HS-5 (cell line): ENCODE results near the gene APBA2.
"Not testable (repeated sequence)": the region's sequence is repeated elsewhere in the genome, so short reads cannot be mapped to it uniquely, and the experiment has no call there.

Experiments
- DNase-seq: peaks from one replicate; pipeline ENCODE4 v3.0.0-alpha.2; 2012; ENCODE audit warnings: low read depth

Gene APBA2

DNA sequence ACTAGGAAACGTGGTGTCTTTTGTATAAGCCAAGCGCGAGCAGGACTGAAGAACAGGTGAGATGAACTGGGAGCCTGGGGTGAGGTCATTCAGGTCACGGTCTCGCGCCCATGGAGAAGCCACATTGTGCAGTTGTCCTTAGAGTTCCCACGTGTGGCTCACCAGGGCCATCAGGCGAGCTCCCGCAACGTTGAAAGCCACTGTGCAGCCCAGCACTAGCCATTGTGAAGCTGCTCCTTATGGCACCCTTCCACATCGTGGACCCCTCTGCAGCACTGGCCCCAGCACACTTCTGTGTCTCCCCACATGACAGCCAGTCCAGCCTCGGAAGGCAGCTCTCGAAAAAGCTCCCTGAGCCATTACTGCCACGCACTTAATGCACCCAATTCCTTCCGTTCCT, 7.6 kb upstream of the APBA2 start:
- DNase-seq, result no peak

DNA sequence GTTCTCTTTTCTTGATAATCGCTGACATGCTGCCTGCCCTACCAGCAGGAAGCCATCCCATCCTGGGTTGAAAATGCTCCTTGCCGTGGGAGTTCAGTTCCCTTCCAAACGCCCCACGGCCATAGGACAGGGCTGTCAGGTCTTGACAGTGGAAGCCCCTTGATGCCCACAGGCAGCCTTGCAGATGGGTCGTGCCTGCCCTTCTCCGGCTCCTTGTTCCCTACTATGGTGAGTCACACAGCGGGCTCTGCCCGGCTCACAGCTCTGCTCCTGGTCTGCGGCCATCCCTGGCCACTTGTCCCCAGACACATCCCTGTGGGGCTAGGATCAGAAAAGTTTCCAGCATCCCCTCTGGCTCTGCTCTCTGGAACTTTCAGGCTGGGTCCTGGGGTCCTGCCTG, 6.2 kb upstream of the APBA2 start:
- no peak for DNase-seq

DNA sequence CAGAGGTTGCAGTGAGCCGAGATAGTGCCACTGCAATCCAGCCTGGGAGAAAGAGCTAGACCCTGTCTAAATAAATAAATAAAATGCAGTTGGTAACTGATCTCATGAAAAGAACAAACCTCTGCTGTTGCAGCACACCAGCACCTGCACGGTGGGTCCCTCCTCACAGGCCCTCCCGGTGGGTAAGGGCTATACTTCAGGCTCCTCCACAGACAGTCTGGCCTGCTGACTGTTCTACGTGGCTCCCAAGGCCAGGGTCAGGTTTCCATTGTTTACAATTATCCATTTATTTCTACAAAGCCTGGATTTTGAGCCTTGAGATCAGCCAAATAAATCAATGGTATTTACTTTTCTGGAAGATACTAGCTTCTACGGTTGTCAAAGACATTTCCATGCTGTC, 5.1 kb upstream of the APBA2 start:
- no peak for DNase-seq

DNA sequence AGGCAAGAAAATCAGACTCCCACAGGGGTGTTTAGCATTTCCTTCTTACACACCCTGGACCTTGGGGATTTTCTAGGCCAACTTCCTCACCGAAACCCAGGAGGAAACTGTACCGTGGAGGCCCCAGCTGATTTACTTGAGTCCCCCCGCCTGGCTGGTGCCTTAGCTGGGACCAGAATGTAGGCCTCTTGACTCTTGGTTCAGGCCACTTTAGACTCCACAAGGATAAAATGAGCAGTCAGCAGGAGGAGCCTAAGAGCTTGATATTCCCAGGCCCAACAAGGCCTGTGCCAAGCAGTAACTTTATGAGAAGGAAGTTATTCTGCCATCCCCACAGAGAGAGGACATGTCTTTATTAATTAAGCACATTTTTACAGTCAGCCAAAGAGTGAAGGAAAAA, 4.6 kb upstream of the APBA2 start:
- DNase-seq, result no peak

DNA sequence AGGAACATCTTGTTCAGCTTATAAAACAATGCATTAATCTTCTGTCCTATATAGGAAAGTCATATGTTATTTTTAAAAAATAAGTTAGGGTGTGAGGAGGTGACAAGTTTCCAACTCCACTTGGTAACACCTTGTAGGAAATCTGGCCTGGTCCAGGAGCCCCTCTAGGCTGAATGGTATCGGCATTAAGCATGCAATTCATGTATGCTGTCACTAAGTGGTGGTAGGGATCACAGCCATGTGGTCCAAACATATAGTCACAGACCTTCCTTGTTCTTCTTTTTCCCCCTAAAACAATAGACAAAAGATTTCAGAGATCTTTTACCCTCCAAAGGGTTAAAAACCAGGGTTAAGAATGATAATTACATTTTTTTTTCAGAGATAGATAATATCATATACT, 4.2 kb upstream of the APBA2 start:
- no peak for DNase-seq

DNA sequence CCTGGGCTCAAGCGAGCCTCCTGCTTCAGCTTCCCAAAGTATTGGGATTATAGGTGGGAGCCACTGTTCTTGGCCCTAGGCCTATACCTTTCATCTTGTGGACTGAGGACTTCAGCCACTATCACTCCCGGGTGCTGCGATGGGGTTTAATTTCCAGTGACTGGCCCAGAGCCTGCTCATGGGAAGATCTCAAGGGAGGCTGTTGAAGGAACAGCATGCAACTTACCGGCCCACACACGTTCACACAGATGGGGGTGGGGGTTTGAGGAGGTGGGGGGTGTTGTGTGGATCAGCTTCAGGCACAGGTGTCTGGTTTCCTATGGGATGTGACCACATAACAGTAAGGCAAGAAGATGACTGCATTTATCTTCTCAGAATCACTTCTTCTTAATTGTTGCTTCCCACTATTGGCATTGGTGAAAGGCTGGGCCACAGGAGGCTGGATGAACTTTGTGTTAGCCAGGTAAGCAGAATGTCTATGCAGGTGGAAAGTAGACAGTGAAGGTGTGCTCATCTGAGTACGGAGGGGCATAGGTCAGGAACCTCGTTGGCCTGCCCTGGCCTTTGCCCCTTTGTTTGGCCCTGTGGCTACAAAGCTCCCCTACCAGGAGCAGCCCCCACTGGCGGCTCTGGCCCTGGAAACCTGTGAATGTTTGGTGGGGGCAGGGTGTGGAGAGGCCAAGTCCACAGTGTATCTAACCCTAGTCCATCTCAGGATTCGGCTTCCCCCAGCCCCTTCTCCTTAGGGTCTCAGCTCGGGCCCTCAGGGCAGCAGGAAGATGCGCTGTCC, 1.4 kb upstream of the APBA2 start:
- DNase-seq, result no peak

DNA sequence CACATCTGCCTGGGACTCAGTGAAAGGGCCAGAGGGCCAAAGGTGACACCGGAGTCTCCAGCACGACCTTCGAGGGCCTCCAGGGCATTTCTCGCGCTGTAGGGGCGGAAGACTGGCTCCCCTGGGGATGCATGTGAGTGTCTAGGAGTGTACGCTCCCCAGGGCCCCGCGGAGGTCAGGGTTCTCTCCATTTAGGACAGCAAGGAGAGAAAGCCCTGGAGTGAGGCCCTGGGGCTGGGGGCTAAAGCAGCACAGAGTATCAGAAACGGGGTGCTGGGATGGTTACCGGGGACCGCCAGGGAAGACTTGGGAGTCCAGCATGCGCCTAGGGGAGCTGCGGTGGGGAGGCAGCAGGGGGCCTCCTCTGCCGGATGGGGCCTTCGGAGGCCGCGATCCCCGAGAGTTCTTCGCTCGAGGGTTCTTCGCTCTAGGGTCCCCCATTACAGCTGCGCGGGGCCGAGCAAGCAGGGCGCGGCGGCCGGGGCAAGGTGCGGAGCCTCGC, 595 bp upstream of the APBA2 start:
- no peak for DNase-seq

DNA sequence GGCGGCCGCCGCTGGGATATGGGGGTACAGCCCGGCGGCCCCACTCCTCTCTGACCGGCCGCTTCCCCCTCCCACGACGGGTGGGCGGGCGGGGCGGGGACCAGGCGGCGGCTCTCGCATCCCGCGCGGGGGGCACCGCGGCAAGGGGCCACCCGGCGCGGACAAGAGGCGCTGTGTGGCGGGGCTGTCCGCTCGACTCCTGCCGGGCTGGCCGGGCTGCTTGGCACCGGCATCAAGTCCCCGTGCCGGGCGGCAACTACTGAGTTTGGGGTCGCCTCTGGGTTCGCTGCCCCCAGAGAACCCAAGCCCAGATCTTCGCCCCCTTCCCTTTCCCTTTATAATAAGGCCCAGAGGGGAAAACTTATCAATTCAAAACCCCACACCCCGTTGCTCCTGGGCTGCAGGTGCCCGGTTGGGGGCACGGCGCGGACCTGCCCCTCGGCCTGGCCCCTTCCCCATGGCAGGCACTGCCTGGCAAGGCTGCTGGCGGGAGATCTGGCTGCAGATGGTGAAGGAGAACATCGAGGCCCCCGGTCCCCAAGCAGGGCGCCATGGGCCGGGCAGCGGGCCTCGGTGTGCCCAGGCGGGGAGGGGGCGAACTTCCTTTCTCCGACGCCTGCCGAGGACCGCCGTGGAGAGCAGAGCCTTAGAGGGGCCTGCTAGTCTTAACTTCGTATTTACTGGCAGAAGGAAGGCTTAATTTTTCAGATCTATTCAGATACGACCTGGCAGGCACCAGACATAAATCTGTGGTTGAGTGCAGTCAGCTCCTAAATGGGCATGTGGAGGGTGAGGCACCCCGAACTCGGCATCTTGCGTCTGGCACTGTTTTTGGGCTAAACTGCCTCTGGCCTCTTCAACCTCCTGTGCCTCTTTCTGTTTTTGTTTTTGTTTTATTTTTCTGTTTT, 911 bp downstream of the APBA2 start:
- no peak for DNase-seq

DNA sequence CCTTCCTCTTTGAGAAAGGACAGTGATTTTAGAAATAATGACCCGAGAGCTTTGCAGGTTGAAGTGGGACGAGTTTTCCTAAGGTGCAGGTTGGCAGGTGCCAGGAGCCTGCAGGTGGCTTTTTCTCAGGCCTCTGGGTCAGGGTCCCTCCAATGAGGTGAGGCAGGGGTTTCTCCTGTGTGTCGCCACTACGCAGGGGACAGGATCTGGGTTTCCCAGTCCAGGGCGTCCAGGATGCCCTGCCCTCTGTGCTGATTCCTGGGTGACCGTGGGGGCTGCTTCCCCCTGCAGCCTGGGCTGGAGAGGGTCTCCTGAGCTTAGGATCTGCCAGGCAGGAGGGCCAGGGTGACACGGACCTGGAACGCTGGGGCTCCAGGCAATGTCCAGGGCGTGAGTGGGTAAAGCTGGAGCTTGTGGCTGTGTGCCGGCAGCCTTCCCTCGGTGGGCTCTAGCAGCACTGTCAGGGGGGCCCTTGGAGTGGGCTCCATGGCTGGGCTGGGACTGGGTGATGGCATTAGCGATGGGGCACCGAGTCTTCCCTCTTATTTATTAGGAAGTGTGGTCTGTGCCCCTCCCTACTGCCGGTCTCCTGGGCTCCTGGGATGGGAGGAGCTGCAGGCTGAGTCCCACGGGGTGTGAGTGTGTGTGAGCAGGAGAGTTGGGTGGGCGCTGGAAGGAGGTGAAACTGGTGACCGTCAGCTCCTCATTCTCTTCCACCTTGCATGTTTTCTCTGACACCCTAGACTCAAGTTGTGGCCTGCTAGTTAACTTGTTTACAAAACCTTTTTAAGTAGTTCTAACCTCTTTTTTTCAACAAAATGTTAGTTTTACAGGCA, 1.8 kb downstream of the APBA2 start:
- DNase-seq, result no peak

DNA sequence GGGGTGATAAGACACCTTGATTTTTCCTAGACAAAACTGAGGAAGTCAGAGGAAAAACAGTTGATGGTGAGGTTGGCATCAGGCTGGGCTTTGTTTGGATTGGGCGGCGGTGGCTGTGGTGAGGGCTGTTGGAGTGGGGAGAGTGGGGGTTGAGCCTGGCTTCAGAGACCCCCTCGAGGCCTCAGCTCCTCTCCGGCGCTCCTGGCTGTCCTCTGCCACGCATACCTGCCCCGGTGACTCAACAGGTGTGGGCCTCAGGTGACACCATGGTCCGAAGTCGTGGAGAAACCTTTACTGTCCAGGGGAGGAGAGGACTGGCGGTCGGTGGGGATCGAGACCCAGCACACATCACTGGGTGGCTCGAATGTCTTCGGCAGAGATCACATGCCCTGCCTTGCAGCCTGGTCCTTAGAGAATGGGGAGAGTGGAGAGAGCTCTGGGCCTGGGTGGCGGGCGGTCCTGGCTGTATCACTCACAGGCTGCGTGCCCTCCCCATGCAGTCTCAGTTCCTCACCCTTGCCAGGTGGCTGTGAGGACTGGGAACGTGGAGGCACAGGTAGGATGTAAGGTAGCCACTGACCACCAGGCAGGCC, 2.6 kb downstream of the APBA2 start:
- no peak for DNase-seq

DNA sequence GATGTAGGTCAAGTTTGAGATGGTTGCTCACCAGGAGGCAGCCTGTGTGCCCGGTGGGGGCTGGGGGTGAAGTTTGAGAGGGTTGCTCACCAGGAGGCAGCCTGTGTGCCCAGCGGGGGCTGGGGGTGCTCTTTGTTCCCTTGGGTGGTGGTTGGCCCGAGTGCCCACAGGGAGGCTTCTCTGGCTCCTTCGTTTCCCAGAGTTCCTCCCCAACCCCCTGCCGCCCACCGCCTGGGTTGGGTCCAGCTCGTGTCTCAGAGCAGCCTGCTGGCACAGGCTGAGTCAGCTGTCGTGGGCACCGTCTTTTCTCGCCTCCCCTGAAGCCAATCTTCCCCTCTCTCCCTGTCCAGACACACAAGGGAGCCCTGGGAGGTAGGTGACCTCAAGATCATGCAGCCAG, 3.1 kb downstream of the APBA2 start:
- DNase-seq, result no peak

DNA sequence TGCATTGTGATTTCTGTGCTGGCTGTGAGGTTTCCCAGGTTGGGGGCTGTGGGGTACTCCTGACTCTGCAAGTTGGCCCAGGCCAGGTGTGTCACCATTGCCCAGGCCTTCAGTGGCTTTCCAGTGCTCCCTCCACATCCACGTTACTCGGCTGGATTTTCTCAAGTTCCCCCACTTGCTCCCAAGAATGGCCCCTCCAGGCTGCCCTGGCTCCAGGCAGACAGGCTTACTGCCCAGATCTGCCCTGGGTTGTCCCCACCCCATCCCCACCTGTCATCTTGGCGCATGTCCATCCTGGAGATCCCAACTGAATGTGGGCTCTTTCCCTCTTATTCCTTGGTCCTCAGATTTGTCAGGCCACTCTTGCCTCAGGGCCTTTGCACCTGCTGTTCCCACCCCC, 3.6 kb downstream of the APBA2 start:
- DNase-seq, result no peak

DNA sequence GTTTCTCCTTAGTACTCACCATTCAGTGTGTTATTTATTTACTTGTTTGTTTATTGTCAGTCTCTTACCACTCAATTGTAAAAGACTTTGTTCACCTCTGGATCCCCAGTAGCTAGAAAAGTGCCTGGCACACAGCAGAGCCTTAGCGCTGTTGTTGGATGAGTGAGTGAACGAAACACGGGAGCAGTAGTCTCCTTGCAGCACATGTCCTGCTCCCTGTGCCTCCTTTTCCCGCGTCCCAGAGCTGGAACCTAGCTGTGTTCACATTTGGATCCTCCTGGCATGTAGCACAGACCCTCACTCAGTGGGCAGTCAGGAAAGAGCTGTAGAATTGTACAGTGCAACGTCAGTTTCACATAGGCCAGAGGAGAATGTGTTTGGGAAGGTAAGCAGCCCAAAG, 4.1 kb downstream of the APBA2 start:
- not testable (repeated sequence) for DNase-seq

DNA sequence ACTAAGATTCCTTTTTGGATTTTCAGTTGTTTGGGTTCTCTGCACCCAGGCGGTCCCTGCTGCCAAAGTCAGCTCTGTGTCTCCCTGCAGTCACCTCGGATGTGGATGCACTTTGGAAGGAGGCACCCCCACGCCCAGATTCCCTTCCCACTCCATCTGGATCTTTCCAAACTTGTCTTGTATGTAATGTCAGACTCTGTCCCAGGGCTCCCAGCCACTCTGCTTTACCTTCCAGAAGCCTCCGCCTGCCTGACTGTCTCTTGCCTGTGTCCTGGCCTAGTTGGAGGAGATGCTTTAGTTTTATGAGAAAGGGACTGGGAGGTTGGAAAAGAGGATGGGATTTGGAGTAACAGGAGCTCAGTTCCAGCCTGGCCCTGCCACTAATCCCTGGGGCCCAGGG, 4.5 kb downstream of the APBA2 start:
- not testable (repeated sequence) for DNase-seq

DNA sequence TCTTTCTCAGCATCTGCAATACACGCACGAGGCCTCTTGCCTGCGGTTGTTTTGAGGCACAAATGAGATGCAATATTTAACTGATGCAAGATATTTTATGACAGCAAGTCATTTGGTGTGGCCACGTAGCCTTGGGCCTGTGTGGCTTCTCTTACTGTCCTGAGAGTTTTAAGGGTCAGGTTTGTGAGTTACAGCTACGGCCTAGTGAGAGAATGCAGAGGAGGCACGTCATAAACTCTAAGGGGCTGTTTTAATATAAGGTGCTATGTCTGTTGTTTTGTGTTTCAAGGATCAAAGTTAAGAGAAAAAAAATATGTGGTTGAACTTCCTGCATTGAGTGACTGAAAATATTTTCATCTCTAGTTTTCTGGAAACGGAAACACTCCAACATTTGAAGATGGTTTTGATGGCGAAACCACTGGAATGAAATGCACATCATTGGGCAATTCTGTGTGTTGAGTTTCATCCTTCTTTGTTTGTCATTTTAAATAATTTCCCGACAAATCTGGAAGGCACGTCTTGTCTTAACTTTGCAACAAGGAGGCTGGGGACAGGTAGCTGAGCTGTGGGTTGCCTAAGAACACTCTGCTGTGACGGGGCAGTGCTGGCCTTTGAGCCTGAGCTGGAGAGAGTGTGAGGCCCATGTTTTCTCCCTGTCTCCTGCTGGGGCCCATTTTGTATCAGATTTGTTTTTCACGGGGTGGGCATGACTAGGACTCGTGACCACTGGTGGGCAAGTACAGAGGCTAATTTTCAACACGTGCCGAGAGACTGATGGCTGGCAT, 5.1 kb downstream of the APBA2 start:
- DNase-seq, result no peak

DNA sequence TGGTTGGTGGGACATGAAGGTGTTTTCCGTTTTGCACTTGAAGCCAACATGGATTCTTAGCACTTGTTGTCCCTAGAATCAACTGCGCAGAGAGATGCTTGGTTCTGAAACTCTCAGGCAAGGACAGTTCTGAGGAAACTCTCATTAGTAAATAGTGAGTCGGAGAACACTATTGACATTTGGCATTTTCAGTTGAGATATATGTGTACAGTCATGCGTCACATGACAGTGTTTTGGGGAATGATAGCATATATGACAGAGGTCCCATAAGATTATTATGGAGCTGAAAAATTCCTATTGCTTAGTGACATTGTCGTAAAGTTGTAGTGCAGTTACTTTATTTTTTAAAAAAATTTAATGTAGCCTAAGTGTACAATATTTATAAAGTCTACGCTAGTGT, 5.8 kb downstream of the APBA2 start:
- DNase-seq, result no peak

DNA sequence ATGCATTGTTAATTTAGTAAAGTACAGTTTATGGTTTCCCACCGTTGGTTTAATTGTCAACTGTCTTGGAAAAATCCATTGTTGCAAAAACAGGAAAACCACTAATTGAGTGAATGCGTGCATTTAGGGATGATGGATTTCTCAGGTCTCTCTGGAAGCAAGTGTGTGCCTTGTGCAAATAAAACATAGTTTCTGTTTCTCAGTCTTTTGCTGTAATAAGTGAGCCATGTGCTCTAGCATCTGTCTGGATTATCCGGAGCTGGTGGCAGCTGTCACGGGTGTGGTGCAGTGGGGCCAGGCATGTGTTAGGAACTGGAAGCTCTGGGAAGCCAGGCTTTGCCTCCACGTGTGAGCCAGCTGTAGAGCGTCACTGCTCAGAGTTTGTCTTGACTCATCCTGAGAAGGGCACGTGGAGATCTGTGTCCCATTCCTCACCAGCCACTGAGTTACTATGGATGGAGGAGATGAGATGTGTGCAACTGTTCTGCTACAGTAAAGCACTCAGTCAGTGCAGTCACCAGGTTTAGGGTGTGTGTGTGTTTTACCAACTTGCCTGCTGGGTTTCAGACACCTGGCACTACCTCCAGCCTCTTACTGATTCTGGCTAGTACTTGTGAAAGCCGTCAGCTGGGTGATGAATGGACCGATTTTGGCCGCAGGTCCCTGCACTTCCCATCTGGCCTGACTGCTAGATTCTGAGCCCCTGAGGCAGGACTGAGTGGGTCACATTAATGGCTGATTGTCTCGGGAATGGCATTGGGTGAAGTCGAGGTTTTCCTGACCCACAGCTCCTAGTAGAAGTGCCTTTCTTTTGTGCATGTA, 7.2 kb downstream of the APBA2 start:
- no peak for DNase-seq

DNA sequence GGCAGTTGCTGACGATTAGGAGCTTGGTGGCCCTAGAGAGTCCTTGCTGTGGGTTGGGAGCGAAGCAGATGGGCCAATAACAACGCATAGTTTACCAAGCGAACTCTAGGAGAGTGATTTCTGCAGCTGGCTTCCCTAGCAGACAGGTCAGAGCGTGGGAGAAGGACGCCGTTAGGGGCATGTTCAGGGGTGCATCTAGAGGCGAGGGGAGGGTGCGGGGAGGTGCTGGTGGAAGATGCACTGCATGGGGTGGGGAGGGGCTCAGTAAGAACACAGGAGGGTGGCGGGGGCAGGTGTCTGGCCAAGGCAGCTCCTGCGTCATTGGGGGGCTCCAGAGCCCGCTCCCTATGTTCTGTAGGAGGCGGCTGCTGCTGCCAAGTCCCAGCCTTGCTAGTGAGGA, 8.9 kb downstream of the APBA2 start:
- no peak for DNase-seq

DNA sequence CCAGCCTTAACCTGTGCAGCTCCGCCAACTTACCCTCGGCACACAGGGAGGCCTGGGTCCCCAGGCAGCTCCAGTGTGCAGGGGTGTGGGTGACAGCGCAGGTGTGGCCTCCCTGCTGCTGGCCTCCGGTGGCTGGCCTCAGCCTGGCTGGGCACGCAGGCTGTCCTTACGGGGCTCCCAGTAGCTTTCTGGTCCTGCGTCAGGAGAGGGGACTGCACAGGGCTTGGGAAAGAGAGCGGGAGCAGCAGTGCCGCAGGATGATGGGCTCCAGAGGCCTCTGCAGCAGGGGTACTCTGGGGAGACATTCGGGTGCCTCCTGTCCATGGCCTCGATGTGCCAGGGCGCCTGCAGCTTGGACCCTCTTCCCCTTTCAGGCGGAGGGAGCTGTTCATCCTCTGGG, 9.4 kb downstream of the APBA2 start:
- no peak for DNase-seq

DNA sequence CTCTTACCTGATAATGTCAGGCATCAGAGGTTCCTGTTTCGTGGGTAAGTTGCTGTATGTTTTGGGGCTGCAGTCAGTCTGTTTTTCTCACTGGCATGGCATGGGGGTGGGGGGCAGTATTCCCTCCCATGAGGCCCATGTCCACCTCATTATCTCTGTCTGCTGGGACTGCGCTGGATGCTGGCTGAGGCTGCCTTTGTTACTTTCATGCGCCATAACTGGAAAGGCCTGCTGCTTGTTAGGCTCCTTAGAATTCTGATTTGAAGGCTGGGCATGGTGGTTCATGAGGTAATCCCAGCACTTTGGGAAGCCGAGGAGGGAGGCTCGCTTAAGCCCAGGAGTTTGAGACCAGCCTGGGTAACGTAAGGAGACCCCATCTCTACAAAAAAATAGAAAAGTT, 9.8 kb downstream of the APBA2 start:
- DNase-seq, result no peak
